ENCODE measurements around the gene NCOR2.

NCOR2 gene

GRCh38 chr12:124563809-124564208 lies 3.6 kb downstream of the NCOR2 start:
- FAIRE-seq: no peak
- no peak for TF ChIP-seq CTCF (IDR thresholded peaks at IDR 0.05; ENCODE audit: insufficient read depth, missing control alignments)
- DNase-seq (ENCODE audit: insufficient read length, low spot score): no peak

- DNase-seq (ENCODE audit: insufficient read length, low spot score): no peak
- TF ChIP-seq CTCF (IDR thresholded peaks at IDR 0.05; ENCODE audit: insufficient read depth, missing control alignments): no peak
- FAIRE-seq: no peak
Measured at GRCh38 chr12:124563401-124563800, 4.0 kb downstream of the NCOR2 start.

- FAIRE-seq (no peak), DNase-seq (ENCODE audit: insufficient read length, low spot score) (no peak)
- no peak for TF ChIP-seq CTCF (IDR thresholded peaks at IDR 0.05; ENCODE audit: insufficient read depth, missing control alignments)
Measured at GRCh38 chr12:124562796-124563181, 4.6 kb downstream of the NCOR2 start.

DNA sequence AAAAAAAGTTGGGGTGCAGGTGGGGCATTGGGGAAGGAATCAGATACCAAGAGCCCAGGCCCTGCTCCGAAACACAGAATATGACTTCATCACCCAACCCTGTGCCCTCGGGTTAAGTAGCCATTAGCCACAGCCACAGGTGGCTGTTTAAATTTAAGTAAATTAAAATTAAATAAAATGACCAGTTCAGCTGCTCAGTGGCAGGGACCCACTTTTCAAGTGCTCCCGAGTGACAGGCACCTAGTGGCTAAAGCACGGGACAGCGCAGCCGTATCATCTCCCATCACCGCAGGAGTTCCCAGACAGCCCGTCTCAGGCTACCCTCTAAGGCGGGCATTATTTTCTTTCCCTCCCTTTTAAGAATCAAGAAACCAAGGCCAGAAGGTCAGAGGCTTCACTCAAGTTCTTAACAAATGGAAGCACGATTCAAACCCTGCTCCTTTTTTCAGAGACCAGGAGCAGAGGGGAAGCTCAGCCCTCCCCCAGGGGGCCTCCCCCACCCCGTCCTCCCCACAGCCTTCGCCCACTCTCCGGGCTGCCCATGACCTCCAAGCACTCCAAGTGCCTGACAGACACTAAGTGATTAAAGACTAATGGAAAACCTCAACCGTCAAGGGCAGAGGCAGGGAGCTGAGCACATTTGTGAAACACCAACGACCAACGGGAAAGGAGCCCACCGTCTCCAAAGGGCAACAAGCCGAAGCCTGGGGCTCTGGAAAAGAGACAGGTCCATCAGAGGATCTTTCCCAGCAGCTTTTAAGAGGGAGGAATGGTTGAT lies 5.2 kb downstream of the NCOR2 start:
- FAIRE-seq: no peak
- no peak for DNase-seq (ENCODE audit: insufficient read length, low spot score)
- no peak for TF ChIP-seq CTCF (IDR thresholded peaks at IDR 0.05; ENCODE audit: insufficient read depth, missing control alignments)

- TF ChIP-seq CTCF (IDR thresholded peaks at IDR 0.05; ENCODE audit: insufficient read depth, missing control alignments): no peak
- DNase-seq (ENCODE audit: insufficient read length, low spot score): no peak
- no peak for FAIRE-seq
Measured at GRCh38 chr12:124561231-124561630, 6.2 kb downstream of the NCOR2 start.

GRCh38 chr12:124560146-124560890 lies 7.1 kb downstream of the NCOR2 start:
- no peak for FAIRE-seq
- no peak for DNase-seq (ENCODE audit: insufficient read length, low spot score)
- no peak for TF ChIP-seq CTCF (IDR thresholded peaks at IDR 0.05; ENCODE audit: insufficient read depth, missing control alignments)

Measured in D721Med (cell line).